ENCODE data around the gene ITPRIPL2.

ITPRIPL2 gene

DNA sequence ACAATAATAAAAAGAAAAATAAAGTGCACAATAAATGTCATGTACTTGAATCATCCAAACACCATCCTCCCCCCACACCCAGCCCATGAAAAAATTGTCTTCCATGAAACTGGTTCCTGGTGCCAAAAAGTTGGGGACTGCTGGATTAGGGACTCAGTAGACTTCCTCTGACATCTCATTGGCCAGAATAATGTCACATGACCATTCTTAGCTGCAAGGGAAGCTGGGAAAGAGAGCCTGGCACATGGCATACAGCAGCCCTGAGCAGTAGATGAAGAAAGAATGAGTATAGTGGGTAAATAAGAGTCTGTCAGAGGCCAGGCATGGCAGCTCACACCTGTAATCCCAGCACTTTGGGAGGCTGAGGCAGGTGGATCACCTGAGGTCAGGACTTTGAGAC lies 12.5 kb downstream of the ITPRIPL2 start:
- H3K4me3 Mint-ChIP-seq: no peak overlapping the region
- no peak for DNase-seq
- peaks cover 7% of the 10 kb centered on the region for H3K27me3 Mint-ChIP-seq
- peaks cover 2% of the 10 kb centered on the region for H3K9me3 Mint-ChIP-seq
- H3K4me1 Mint-ChIP-seq (ENCODE audit: low read depth): peaks cover 37% of the 10 kb centered on the region
- no peak overlapping the region for H3K27ac Mint-ChIP-seq
- peaks cover 3% of the 10 kb centered on the region for H3K36me3 Mint-ChIP-seq (ENCODE audit: low read depth)

DNA sequence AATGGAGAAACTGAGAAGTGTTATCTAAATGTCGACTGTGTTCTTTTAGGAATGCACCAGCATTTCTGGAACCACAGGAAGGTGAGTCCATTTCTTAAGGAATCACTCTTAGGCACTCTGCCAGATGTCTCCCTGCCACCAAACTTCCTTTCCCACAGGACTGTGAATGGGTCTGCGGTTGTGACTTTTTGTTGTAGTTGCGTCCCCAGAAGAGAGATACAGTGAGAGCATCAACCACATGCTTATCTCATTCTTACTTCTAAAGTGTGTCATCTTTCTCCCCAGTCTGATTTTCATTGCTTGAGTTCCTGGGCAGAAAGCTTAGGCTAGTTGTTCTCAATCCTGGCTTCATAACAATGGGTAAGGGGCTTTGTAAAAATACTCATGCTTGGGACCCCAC lies 13.4 kb downstream of the ITPRIPL2 start:
- Mint-ChIP-seq H3K4me1 (ENCODE audit: low read depth) (peaks cover 41% of the 10 kb centered on the region), H3K9me3 (peaks cover 2% of the 10 kb centered on the region), H3K27me3 (peaks cover 2% of the 10 kb centered on the region), H3K27ac (peak overlapping the region; percentile 67), H3K36me3 (ENCODE audit: low read depth) (peaks cover 3% of the 10 kb centered on the region), H3K4me3 (peak overlapping the region; percentile 37)
- no peak for DNase-seq

DNA sequence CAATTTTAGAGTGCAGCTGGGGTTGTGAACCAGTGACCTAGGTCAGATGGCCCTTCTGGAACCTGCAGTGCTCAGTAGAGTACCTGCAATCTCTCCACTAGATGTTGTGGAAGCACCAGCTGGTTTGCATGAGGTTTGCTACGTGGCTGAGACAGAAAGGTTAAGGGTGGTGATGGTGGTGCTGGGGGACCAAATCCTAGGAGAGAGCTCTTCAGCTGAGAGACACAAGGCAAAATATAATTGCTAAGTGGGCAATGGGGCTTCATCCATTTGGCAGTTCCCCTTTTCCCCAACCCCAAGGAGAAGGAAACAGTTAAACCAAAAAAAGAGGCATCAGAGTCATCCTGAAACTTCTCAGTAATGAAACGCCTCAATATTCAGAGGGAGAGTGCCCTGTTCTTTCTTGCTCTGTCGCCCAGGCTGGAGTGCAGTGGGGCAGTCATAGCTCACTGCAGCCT lies 13.9 kb downstream of the ITPRIPL2 start:
- peaks cover 2% of the 10 kb centered on the region for H3K27me3 Mint-ChIP-seq
- peak overlapping the region; percentile 37 for H3K4me3 Mint-ChIP-seq
- peaks cover 41% of the 10 kb centered on the region for H3K4me1 Mint-ChIP-seq (ENCODE audit: low read depth)
- H3K27ac Mint-ChIP-seq: peak overlapping the region; percentile 67
- DNase-seq: no peak
- peaks cover 2% of the 10 kb centered on the region for H3K9me3 Mint-ChIP-seq
- peaks cover 3% of the 10 kb centered on the region for H3K36me3 Mint-ChIP-seq (ENCODE audit: low read depth)

DNA sequence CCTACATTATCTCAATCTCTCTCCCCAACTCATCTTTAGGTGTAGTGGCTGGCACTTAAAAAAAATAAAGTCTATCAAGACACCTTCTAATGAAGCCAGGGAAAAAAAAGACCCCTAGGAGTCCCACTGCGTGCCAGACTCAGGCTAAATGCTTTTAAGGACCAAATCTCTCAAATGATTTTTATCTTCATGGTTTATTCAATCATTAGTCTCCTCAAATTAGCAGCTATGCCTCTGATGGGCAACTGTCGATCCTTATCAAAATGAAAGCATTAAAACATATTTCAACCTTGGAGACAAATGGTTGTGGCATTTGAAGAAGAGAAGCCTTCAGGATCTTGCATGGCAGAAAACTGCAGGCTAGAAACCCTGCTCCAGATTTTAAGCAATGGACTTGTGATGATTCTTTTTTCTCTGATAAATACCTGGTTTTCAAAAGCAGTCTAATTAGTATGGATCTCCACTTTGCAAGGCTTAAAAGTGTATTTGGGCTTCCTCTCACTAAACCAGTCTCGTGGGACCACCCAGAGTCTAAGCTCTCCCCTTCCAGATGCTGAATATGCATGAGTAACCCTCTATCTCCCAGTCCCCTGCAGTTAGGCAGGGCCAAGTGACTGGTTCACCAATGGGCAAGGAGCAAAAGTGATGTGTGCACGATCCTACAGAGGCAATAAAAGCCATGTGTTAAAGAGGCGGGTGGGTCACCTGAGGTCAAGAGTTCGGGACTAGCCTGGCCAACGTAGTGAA lies 14.9 kb downstream of the ITPRIPL2 start:
- H3K36me3 Mint-ChIP-seq (ENCODE audit: low read depth): peaks cover 3% of the 10 kb centered on the region
- H3K27ac Mint-ChIP-seq: no peak overlapping the region
- H3K4me1 Mint-ChIP-seq (ENCODE audit: low read depth): peaks cover 41% of the 10 kb centered on the region
- peaks cover 2% of the 10 kb centered on the region for H3K27me3 Mint-ChIP-seq
- H3K4me3 Mint-ChIP-seq: no peak overlapping the region
- peaks cover 2% of the 10 kb centered on the region for H3K9me3 Mint-ChIP-seq
- no peak for DNase-seq

DNA sequence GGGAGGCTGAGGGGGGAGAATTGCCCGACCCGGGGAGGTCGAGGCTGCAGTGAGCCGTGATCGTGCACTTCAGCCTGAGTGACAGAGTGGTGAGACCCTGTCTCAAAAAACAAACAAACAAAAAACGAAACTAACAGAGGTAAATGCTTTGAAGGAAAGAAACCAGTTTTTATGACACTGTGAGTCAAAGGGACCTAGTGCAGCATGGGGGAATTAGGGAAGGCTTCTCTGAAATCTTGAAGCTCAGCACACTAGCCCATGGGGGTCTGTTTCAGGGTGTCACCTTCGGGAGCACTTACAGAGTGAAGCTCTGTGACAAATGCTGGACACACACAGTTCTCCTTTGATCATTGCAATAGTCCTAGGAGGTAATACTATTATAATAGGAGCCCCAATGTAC lies 16.6 kb downstream of the ITPRIPL2 start:
- DNase-seq: no peak
- Mint-ChIP-seq H3K27me3 (no peaks in the 10 kb centered on the region), H3K9me3 (peaks cover 2% of the 10 kb centered on the region), H3K27ac (no peak overlapping the region), H3K4me3 (no peak overlapping the region), H3K4me1 (ENCODE audit: low read depth) (peaks cover 41% of the 10 kb centered on the region), H3K36me3 (ENCODE audit: low read depth) (peaks cover 3% of the 10 kb centered on the region)

DNA sequence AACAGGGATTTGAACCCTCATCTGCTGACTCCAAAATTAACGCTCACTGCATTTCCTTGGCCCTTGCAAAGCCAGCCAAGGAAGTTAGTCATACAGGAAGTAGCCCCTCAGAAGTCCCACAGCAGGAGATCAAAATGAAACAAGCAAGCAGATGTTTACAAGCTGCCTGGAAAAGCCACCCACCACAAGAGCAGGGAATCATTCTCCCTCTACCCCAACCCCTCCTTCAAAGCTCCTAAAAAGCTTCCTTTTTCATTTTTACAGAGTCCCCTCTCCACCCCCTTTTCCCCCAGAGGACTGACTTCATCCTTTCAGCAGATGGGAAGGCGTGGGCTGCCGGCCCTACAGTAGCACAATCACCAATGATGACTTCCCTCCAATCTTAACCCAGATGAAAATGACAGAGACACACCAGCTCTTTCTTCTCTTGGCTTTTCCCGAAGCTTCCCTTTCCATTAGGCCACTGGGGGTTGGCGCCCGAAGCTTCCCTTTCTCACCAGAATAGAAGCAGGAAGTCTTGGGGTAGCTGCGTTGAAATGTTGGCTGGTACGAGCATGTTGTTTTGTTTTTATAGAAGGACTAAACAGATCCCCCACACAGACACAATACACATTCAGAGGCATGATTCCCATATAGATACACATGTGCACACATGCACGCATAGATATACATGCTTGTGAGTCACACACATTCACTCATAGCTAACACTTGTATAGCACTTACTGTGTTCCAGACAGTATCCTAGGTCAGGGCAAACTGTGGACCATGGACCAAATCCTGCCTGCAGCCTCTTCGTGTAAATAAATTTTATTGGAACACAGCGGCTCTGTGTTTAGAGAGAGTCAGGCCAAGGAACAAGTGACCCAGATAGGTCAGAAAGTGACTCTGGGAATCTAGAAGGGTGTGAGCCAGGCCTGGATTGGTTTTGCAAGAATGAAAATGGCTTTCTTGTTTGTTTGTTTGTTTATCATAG lies 17.4 kb downstream of the ITPRIPL2 start:
- no peak for DNase-seq
- Mint-ChIP-seq H3K4me1 (ENCODE audit: low read depth) (peaks cover 41% of the 10 kb centered on the region), H3K27ac (peak overlapping the region; percentile 74), H3K9me3 (peaks cover 2% of the 10 kb centered on the region), H3K4me3 (peak overlapping the region; percentile 6), H3K36me3 (ENCODE audit: low read depth) (peaks cover 3% of the 10 kb centered on the region), H3K27me3 (peaks cover under 1% of the 10 kb centered on the region)

DNA sequence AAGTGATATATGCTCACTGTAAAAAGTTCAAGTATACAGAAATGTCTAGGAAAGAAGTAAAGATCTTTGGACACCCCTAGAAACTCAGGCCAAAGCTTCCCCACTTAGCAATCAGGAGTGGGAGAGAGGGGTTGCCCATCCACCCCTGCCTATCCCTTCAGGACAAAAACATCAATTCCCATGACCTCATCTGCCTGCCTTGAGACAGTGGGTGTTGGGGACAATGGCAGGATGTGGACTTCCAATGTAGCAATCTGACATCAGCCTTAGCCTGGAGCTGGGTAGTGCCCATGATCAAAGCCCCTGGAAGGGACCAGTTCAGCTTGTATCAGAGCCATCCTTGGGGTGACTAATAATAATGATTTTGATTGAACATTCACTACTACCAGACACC lies 18.1 kb downstream of the ITPRIPL2 start:
- Mint-ChIP-seq H3K27ac (no peak overlapping the region), H3K4me1 (ENCODE audit: low read depth) (peaks cover 39% of the 10 kb centered on the region), H3K4me3 (no peak overlapping the region), H3K36me3 (ENCODE audit: low read depth) (peaks cover 3% of the 10 kb centered on the region), H3K27me3 (peaks cover 2% of the 10 kb centered on the region), H3K9me3 (peaks cover 2% of the 10 kb centered on the region)
- no peak for DNase-seq

DNA sequence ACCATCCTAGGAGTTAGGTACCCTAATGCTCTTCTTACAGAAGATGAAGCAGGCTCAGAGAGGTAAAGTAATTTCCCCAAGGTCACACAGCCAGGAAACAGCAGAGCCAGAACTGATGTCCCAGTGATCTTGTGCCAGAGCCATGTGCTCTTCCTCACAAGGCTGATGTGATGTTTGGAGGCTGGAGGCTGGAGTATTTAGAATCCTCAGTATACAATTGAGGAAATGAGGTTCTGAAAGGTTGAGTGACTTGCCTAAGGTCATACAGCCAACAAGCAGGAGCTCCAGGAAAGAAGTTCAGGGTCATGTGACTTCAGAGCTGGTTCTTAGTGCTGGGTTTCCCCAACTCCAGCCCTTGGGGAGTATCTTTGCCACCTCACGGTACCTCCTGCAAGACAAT lies 18.5 kb downstream of the ITPRIPL2 start:
- Mint-ChIP-seq H3K27ac (no peak overlapping the region), H3K4me3 (no peak overlapping the region), H3K27me3 (peaks cover 2% of the 10 kb centered on the region), H3K9me3 (no peaks in the 10 kb centered on the region), H3K36me3 (ENCODE audit: low read depth) (no peaks in the 10 kb centered on the region), H3K4me1 (ENCODE audit: low read depth) (peaks cover 35% of the 10 kb centered on the region)
- DNase-seq: no peak

DNA sequence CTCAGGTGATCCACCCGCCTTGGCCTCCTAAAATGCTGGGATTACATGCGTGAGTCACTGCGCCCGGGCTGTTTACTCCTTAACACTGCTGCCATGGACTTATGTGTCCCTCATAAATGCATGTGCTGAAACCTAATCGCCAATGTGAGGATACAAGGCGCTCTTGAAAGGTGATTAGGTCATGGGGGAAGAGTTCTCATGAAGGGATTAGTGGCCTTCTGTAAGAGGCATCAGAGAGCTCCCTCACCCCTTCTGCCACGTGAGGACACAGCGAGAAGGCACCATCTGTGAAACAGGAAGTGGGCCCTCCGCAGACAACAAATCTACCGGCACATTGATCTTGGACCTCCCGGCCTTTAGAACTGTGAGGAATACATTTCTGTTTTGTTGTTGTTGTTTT lies 19.1 kb downstream of the ITPRIPL2 start:
- Mint-ChIP-seq H3K9me3 (no peaks in the 10 kb centered on the region), H3K4me1 (ENCODE audit: low read depth) (peaks cover 29% of the 10 kb centered on the region), H3K27ac (no peak overlapping the region), H3K4me3 (no peak overlapping the region), H3K36me3 (ENCODE audit: low read depth) (no peaks in the 10 kb centered on the region), H3K27me3 (peaks cover 2% of the 10 kb centered on the region)
- no peak for DNase-seq

DNA sequence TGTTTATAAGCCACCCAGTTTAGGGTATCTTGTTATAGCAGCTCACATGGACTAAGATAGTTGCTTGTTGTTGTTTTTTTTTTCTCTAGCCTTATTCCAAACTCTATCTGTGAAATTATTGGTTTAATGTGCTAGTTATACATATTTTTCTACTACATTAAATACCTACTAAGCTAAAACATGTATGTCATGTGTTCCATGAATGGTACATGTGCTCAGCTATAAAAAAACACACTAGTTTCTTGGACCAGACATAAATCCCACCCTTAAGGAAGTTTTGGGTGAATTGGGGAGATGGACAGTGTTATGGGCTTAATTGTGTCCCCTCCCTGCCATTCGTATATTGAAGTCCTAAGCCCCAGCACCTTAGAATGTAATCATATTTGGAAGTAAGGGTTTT lies 19.8 kb downstream of the ITPRIPL2 start:
- Mint-ChIP-seq H3K9me3 (no peaks in the 10 kb centered on the region), H3K27me3 (peaks cover 4% of the 10 kb centered on the region), H3K4me1 (ENCODE audit: low read depth) (peaks cover 23% of the 10 kb centered on the region), H3K36me3 (ENCODE audit: low read depth) (no peaks in the 10 kb centered on the region), H3K4me3 (no peak overlapping the region), H3K27ac (no peak overlapping the region)
- no peak for DNase-seq

DNA sequence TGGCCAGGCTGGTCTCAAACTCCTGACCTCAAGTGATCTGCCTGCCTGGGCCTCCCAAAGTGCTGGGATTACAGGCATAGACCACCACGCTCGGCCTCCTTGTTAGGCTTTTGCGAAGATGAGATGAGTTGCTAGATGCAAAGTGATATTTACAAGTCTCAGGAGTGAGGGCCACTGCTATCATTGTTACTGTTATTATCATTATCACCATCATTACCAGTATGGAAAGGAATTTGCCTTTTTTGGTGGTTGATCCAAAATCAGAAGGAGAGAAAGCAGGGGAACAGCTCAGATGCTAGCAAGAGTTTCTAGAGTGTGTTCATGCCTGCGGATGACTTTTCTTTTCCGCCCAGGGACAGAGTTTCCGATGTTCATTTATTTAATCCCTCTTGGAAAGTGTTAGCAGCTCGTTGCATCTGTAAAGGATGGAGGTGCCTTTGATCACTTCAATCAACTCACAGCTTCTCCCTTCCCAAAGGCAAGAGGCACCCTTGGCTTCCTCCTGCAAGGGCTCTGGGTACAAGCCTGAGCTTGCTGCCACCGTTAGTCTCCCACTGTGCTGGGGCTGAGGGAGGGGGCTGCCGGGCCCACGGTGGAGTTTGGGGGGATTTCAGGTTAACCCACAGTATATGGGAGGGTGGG lies 21.6 kb downstream of the ITPRIPL2 start:
- no peak for DNase-seq
- Mint-ChIP-seq H3K4me3 (no peak overlapping the region), H3K36me3 (ENCODE audit: low read depth) (no peaks in the 10 kb centered on the region), H3K27ac (no peak overlapping the region), H3K27me3 (peaks cover 11% of the 10 kb centered on the region), H3K9me3 (no peaks in the 10 kb centered on the region), H3K4me1 (ENCODE audit: low read depth) (peaks cover 14% of the 10 kb centered on the region)

DNA sequence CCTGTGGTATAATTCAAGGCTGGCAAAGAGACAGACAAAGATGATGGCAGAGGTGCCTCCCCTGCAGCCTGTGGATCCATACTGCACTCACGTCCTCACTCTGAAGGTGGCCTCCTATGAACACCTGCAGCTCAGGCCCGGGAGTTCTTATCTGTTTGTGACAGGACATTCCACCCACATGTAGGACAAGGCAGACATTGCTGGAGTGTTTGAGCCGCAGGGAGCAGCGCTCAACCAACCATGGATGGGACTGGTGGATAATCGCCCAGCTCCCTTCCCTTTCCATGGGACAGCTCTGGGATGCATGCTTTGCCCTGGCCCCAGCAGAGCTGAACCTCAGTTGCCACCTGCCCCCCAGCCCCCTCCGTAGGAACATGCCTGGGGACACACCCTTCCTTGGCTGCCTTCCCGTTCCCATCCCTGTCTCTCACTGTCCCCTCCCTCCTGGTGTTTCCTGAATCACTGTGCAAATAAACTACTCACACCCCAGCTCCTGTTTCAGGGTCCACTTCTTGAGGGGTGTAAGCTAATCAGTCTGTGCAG lies 22.2 kb downstream of the ITPRIPL2 start:
- H3K9me3 Mint-ChIP-seq: no peaks in the 10 kb centered on the region
- H3K27ac Mint-ChIP-seq: no peak overlapping the region
- H3K36me3 Mint-ChIP-seq (ENCODE audit: low read depth): no peaks in the 10 kb centered on the region
- no peak overlapping the region for H3K4me3 Mint-ChIP-seq
- H3K27me3 Mint-ChIP-seq: peaks cover 17% of the 10 kb centered on the region
- peaks cover 7% of the 10 kb centered on the region for H3K4me1 Mint-ChIP-seq (ENCODE audit: low read depth)
- no peak for DNase-seq

DNA sequence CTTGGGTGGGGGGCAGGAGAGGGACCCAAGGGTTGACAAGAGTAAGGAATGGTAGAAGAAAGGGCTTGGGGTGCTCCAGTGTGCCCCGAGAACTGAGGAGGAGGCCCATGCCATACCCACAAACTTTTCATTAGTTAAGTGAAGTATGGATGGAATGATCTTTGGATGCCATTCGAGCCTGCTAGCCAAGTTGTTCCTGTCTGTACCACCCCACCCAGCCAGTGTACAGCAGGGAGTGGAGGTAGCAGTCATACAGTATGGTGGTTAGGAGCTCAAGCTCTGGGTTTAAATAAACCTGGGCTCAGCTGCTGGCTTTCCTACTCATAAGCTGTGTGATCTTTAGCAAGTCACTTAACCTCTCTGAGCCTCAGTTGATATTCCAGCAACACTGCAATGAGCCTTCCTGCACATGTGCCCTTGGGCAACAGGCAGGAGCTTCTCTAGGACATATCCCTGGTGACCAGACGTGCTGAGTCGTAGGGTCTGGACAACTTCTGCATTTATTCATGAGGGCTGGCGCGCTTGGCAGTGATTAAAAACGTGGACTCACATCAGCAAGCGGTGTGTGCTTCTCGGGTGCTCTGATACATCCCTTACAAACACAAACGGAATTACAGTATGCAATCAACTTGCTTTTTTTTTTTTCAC lies 22.9 kb downstream of the ITPRIPL2 start:
- Mint-ChIP-seq H3K4me1 (ENCODE audit: low read depth) (peaks cover under 1% of the 10 kb centered on the region), H3K36me3 (ENCODE audit: low read depth) (no peaks in the 10 kb centered on the region), H3K9me3 (no peaks in the 10 kb centered on the region), H3K4me3 (no peak overlapping the region), H3K27me3 (peaks cover 21% of the 10 kb centered on the region), H3K27ac (no peak overlapping the region)
- DNase-seq: no peak
